HG03039 (cell line): ENCODE data around the gene SH3RF1.
"Not testable (repeated sequence)": the region's sequence is repeated elsewhere in the genome, so short reads cannot be mapped to it uniquely, and the experiment has no call there.

ENCODE experiments used
- ATAC-seq: cut with Tn5 transposase; IDR thresholded peaks from one replicate; pipeline ENCODE4 v1.9.1; 2021; ENCODE audit warnings: mild to moderate bottlenecking, moderate library complexity; ENCODE audit not compliant: unreplicated experiment

SH3RF1 gene

GRCh38 chr4:169202145-169202699, 68.5 kb downstream of the SH3RF1 start:
- ATAC-seq: peak; percentile 39

DNA sequence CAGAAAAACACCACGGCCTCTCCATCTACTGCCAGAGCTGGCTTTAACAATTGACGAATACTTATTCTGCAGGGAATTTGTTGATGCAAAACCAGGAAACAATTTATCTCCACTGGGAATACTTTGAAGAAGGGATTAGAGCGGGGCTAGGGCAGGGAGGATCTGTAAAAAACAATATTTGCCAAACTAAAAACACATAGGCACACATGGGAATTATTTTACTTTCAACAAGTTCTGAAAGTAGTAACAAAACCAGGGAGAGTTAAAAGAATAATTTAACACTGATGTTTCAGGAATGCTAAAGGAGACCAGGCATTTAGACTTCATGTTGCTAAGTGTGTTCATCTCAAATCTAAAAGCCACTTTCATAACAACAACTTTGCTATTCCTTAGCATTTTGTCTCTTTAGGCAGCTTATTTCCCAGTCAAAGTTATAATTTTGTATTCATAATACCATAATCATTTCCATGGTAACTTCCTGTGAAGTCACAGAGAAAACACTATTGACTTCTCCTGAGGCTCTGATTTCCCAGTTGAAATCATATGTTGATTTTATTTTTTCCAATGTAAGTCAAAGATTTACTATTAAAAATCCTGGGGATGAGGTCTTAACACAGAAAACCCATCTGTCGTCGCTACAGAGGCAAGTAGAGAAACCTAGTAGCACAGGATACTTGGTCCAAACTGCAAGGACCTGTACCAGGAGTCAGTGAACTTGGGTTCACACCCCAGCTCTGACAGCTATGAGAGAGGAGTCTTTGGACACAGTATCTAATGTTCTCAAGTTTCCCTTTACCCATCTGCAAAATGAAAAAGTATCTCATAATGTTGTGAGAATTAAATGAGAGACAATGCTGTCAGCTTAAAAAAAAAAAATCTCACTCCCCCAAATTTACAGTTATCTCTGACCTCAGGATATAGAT, 69.3 kb downstream of the SH3RF1 start:
- no peak for ATAC-seq

- ATAC-seq: no peak
Measured at GRCh38 chr4:169200361-169201030, 70.3 kb downstream of the SH3RF1 start.

GRCh38 chr4:169199184-169199583, 71.6 kb downstream of the SH3RF1 start:
- no peak for ATAC-seq

- no peak for ATAC-seq
Measured at GRCh38 chr4:169198167-169198566, 72.6 kb downstream of the SH3RF1 start.

- not testable (repeated sequence) for ATAC-seq
Measured at GRCh38 chr4:169197206-169197605, 73.5 kb downstream of the SH3RF1 start.

DNA sequence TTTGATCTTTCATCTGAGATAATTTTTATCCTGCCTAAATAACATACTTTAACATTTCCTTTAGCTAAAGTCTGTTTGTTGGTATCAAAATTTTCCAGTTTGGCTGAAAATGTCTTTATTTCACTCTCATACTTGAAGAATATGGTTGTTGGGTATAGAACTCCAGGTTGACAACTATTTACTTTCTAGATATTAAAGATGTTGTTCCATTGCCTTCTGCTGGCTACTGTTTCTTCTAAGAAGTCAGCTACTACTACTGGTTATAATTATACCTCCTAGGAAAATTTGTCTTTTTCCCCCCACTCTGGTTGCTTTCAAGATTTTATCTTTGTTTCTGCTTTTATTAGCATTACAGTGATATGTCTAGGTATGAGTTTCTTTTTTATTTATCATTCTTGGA, 75.7 kb downstream of the SH3RF1 start:
- ATAC-seq: no peak

GRCh38 chr4:169189968-169190367, 80.8 kb downstream of the SH3RF1 start:
- ATAC-seq: not testable (repeated sequence)

- no peak for ATAC-seq
Measured at GRCh38 chr4:169189372-169189771, 81.4 kb downstream of the SH3RF1 start.

GRCh38 chr4:169188204-169188603, 82.6 kb downstream of the SH3RF1 start:
- no peak for ATAC-seq

DNA sequence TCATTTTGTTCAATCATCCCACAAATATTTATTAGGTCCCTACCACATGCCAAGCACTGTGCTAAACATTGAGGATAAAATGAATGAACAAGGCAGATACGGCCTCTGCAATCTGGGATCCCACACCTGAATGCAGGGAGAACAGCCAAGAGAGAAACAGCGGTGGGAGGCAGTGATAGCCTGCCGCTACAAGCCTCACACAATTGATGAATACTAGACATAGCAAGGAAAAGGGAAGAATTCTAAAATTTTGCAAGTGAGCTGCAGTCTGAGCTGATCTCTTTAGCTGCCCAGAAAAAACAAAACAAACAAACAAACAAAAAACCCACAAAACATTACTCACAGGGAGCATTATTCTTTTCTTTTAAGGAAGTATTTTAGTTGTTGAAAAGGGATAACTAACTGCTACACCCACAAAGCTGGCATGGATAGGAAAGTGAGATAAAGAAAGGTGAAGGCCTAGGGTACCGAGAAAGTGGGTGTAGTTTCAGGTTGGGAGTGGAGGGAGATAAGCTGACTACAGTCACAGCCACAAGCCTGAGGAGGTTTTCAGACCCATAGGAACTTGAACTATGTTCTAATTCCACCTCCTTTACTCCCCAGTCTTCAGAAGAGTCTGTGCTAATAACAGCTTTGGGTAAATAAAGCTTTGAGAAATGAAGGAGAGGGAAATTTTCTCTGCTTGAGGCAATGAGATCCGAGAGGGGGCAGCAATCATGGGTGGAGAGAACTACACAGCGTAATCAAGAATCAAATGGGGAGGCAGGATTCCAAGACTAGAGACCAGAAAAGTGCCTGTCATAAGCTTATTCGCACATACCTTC, 85.4 kb downstream of the SH3RF1 start:
- ATAC-seq: no peak

DNA sequence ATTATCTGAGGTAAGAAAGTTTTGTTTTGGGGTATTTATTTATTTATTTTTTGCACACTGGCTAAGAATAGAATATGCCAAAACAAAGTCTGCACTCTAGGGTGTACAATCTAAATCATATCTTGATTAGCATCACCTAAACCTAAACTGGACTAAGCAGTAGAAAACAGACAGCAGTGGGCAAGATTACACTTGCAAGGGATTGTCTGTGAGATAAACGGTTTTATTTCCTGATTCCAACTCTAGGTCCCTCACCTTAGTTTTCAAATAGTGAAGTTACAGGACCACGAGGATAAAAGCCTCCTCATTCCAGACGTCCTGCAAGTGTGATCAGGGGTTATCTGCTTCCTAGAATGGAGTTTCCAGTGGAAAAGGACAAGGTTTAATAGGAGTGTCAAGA, 86.1 kb downstream of the SH3RF1 start:
- ATAC-seq: no peak

DNA sequence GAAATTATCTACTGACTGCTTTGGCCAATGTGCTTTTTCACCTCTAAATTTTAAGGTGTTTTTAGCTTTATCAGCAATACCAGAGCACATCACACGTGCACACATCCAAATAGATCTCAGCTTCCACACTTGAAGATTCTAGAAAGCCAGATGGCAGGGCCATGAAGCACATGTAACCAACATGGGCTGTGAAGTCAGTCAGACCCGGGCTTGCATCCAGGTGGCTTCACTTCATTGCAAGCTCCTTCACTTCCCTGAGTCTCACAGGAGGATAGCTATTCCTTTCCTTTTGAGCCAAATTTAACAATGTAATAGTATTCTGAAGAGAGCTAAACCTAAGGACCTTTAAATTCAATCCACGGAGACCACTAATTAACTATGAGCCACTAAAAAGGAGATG, 86.5 kb downstream of the SH3RF1 start:
- no peak for ATAC-seq

GRCh38 chr4:169183581-169183980, 87.2 kb downstream of the SH3RF1 start:
- no peak for ATAC-seq

DNA sequence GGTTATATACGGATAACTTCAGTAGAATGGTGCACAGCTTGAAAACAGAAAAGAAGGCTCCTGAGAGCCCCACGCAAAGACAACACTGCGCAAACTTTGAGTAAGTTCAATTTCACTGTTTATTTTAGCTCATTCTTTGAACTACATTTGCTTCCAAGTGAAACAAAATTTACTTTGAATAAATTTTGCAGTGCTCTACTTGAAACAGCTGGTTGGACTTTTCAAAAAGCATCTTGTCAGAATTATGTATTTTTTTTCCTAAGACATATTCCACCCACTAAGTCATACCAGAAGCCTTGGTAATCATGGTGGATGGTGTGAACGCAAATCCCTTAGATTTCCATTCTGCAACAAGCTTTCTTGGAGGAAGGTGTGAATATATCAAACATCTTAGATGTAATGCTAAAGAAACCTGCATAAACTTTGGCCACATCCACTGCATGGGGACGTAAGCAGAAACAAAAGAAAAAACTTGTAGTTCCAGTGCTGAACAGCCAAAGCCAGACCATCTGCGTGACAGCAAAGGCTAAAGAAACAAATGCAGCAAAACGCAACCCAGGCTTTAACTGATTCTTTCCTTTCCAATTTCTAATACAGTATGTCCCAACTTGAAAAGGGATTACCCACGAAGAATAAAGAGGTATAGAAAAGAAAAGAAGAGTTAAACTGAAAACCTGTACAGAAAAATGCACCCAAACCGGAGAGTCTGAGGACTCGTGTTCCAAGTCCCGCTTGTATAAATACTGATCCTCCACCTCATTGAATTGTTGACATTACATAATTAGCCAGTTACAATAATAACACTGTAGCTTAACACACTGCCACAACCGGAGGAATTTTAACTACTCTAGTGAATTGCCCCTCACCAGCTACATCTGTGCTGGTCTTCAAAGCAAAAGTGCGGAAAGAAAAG, 90.9 kb downstream of the SH3RF1 start:
- no peak for ATAC-seq

- ATAC-seq: not testable (repeated sequence)
Measured at GRCh38 chr4:169178092-169178491, 92.7 kb downstream of the SH3RF1 start.

DNA sequence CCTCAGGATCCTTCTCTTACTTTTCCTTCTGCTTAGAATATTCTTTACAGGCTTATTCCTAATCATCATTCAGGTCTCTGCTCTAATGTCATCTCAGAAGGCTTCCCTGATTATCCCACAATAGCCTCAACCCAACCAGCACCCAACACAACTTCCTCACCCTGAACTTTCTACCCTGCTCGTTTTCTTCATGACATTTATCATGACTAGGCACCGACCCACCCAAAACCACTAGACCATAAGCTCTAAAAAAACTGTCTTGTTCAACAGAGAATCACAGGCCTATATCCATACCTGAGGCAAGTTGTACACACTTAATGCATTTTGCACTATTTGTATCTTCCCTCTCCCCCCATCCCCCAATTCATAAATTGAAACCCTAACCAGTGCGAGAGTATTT, 95.3 kb downstream of the SH3RF1 start:
- ATAC-seq: no peak

DNA sequence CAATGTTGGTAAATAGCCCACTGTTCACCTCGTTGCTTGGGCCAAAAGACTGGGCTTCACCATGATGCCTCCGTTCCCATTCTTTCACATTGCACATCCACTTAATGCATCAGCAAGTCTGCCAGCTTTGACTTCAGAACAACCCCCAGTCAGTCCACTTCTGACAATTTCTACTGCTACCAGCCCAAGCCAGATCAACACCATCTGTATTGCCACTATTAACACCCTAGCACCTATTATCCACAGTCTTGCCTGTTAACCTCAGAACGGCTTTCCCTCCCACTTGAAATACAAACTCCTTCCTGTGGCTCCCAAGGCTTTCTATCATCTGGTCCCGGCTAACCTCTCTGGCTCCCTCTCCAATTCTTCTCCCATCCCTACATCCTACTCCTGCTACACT, 95.7 kb downstream of the SH3RF1 start:
- ATAC-seq: no peak

GRCh38 chr4:169174247-169174646, 96.5 kb downstream of the SH3RF1 start:
- no peak for ATAC-seq
